ENCODE data around the gene ELL. TPM values are rescaled to one million over a fixed set of nuclear protein-coding genes. Genes with fewer than 3 reads are reported as not detected.

Gene ELL
- total RNA-seq, 1 experiment from 2014 or later, result 17.0 TPM

- H2AK5ac ChIP-seq (ENCODE audit: insufficient read length, low read length), result no peak overlapping the region
- H3K27ac ChIP-seq (ENCODE audit: insufficient read length, low read depth, low read length), result no peak overlapping the region
- H3K9me3 ChIP-seq (ENCODE audit: control insufficient read depth, low read depth, low read length), result no peaks in the 10 kb centered on the region
- H2BK15ac ChIP-seq (ENCODE audit: low read depth, low read length), result no peak overlapping the region
- no peak overlapping the region for H2BK20ac ChIP-seq (ENCODE audit: low read depth, low read length, poor library complexity, severe bottlenecking)
- H3K14ac ChIP-seq (ENCODE audit: insufficient read depth, low read length), result no peak overlapping the region
- H3T11ph ChIP-seq (ENCODE audit: low read length), result no peak overlapping the region
- peaks cover 2 to 3% (median 3%) of the 10 kb centered on the region in 3 experiments; a peak in 3 of 7 replicates for H3K36me3 Mint-ChIP-seq (ENCODE audit: insufficient read depth in 1 of 3, low read depth in 3 of 3)
- no peak for TF ChIP-seq CTCF (conservative IDR thresholded peaks at IDR 0.05)
- H3K23me2 ChIP-seq (ENCODE audit: insufficient read length, low read depth, low read length, poor library complexity, severe bottlenecking), result no peaks in the 10 kb centered on the region
- no peak overlapping the region for H4K91ac ChIP-seq (ENCODE audit: insufficient read length, low read depth, low read length)
- H3K4me1 ChIP-seq (ENCODE audit: insufficient read depth, low read length), result no peaks in the 10 kb centered on the region
- no peak overlapping the region for H3K4me2 ChIP-seq (ENCODE audit: insufficient read depth, insufficient read length, low read length)
- H3K27me3 Mint-ChIP-seq (ENCODE audit: low read depth), result no peaks in the 10 kb centered on the region
- H3K4ac ChIP-seq (ENCODE audit: low read depth, low read length), result no peak overlapping the region
- H3K9me3 Mint-ChIP-seq, result no peaks in the 10 kb centered on the region; a peak in 1 of 5 replicates
- H3K79me1 ChIP-seq (ENCODE audit: insufficient read depth, low read depth, low read length, poor library complexity, severe bottlenecking), result no peaks in the 10 kb centered on the region
- H2BK12ac ChIP-seq (ENCODE audit: insufficient read length, low read depth, low read length), result no peak overlapping the region
- no peaks in the 10 kb centered on the region; the same call in 1 of the 2 replicates for H3K79me2 ChIP-seq (ENCODE audit: insufficient read depth, low read length)
- no peak overlapping the region for H3K56ac ChIP-seq (ENCODE audit: insufficient read length, low read depth, low read length)
- H3K4me3 Mint-ChIP-seq, result no peak overlapping the region
- no peak for DNase-seq
- no peak overlapping the region for H2AFZ ChIP-seq (ENCODE audit: low read length)
- H4K8ac ChIP-seq (replicated peaks; ENCODE audit: insufficient read length, low read depth, low read length), result no peak overlapping the region
- H4K20me1 ChIP-seq (ENCODE audit: control insufficient read depth, insufficient read depth, insufficient read length), result peaks cover 2% of the 10 kb centered on the region
- H3K9ac ChIP-seq (ENCODE audit: extremely low read depth, insufficient read length, low read length), result no peak overlapping the region
- peak overlapping the region; percentile 7 to 61 (median 35); a peak in 2 of 7 replicates for H3K27ac Mint-ChIP-seq
- H3K23ac ChIP-seq (ENCODE audit: insufficient read length, low read depth, low read length), result no peak overlapping the region
- H3K27me3 ChIP-seq (ENCODE audit: insufficient read depth, low read length), result no peaks in the 10 kb centered on the region
- H4K5ac ChIP-seq (ENCODE audit: insufficient read length, low read depth, low read length), result no peak overlapping the region
- H2BK120ac ChIP-seq (ENCODE audit: low read depth, low read length, poor library complexity, severe bottlenecking), result no peak overlapping the region
- no peak overlapping the region for H2BK5ac ChIP-seq (ENCODE audit: insufficient read length, low read length)
- no peak overlapping the region for H3K18ac ChIP-seq (ENCODE audit: insufficient read length, low read depth, low read length)
- no CpG with 5 or more reads among the region's 8 CpGs for WGBS (ENCODE audit: extremely low coverage, insufficient read length, low lambda C conversion rate)
- peaks cover 27 to 39% of the 10 kb centered on the region in 2 experiments for H3K4me1 Mint-ChIP-seq
Measured at GRCh38 chr19:18486746-18487145, 35.1 kb downstream of the ELL start.
